Transverse colon (tissue), 4 donors: ENCODE measurements around the gene IGSF9B.

Experiments
- EP300 ChIP-seq: sonication (generic); formaldehyde crosslinking; IDR thresholded peaks from one replicate; pipeline ENCODE4 v1.6.1; 2017; ENCODE audit warnings: antibody characterized with exemption, low read depth
- POLR2A ChIP-seq: fragments of 450-650 bp; IDR thresholded peaks from one replicate; pipeline ENCODE4 v1.6.1; 2016; ENCODE audit warnings: antibody characterized with exemption, mild to moderate bottlenecking, moderate library complexity
- POLR2AphosphoS5 ChIP-seq, 3 donors: sonication (generic); formaldehyde crosslinking; IDR thresholded peaks; one replicate each; pipeline ENCODE4 v1.6.1; 2016; ENCODE audit warnings: antibody characterized with exemption in 3 of 3
- TF ChIP-seq, protein P1 (sequence below), 5 experiments: fragments of 200-600 bp in 3 of 5; fragments of 450-650 bp in 2 of 5; sonication (generic) in 3 of 5; IDR thresholded peaks; 1 replicate in 2 of 5; 2 replicates in 3 of 5; pipeline ENCODE4 v1.5.1; 2016 to 2017; ENCODE audit warnings: antibody characterized with exemption in 5 of 5, inconsistent platforms in 3 of 5, mild to moderate bottlenecking in 2 of 5, moderate library complexity in 1 of 5

DNA sequence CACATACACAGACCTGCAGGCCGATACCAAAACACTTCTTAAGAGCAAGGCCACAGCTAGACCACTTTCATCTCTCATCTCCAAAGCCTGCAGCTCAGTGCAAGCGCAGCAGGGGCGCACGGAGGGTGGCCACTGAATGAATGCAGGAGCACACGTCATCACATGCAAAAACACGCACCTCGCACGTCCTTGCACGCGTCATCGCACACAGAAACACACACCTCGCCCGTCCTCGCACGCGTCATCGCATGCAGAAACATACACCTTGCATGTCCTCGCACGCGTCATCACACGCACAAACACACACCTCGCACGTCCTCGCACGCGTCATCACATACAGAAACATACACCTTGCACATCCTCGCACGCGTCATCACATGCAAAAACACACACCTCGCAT is 17.2 kb downstream of the IGSF9B start:
- TF ChIP-seq, protein P1, sequence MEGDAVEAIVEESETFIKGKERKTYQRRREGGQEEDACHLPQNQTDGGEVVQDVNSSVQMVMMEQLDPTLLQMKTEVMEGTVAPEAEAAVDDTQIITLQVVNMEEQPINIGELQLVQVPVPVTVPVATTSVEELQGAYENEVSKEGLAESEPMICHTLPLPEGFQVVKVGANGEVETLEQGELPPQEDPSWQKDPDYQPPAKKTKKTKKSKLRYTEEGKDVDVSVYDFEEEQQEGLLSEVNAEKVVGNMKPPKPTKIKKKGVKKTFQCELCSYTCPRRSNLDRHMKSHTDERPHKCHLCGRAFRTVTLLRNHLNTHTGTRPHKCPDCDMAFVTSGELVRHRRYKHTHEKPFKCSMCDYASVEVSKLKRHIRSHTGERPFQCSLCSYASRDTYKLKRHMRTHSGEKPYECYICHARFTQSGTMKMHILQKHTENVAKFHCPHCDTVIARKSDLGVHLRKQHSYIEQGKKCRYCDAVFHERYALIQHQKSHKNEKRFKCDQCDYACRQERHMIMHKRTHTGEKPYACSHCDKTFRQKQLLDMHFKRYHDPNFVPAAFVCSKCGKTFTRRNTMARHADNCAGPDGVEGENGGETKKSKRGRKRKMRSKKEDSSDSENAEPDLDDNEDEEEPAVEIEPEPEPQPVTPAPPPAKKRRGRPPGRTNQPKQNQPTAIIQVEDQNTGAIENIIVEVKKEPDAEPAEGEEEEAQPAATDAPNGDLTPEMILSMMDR (IDR thresholded peaks at IDR 0.05), result no peak
- TF ChIP-seq POLR2AphosphoS5 (IDR thresholded peaks at IDR 0.05), result no peak
- no peak for TF ChIP-seq EP300
- no peak for TF ChIP-seq POLR2A
